Measurements from ENCODE around the gene CD302.

The CD302 gene

DNA sequence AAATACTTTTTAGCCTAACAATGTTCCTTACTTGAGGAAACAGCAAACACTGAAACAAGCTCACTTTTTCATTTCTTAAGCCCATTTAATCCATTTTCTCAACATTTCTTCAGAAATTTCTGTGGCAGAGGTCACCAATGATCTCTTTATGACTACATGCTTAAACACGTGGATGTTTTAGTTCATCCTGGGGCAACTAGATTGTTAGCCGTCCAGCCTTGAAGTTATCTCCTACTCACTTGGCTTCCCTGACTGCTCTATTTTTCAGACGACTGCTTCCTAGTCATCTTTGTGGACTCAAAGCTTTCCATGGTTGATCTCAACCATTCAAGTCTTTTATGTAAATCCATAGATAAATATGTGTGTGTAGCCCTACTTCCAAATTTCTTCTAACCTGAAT is 24.1 kb downstream of the CD302 start:
- Histone ChIP-seq H3K4me3 (replicated peaks; ENCODE audit: low read depth, low read length) (no peak overlapping the region), H3K27me3 (replicated peaks; ENCODE audit: control insufficient read depth, insufficient read depth, low read length) (no peaks in the 10 kb centered on the region), H3K36me3 (ENCODE audit: control insufficient read depth, insufficient read depth, low read length) (no peaks in the 10 kb centered on the region; the same call in 1 of the 2 replicates)
- DNase-seq (ENCODE audit: extremely low read depth, insufficient read length) = no peak
- TF ChIP-seq, protein P1, sequence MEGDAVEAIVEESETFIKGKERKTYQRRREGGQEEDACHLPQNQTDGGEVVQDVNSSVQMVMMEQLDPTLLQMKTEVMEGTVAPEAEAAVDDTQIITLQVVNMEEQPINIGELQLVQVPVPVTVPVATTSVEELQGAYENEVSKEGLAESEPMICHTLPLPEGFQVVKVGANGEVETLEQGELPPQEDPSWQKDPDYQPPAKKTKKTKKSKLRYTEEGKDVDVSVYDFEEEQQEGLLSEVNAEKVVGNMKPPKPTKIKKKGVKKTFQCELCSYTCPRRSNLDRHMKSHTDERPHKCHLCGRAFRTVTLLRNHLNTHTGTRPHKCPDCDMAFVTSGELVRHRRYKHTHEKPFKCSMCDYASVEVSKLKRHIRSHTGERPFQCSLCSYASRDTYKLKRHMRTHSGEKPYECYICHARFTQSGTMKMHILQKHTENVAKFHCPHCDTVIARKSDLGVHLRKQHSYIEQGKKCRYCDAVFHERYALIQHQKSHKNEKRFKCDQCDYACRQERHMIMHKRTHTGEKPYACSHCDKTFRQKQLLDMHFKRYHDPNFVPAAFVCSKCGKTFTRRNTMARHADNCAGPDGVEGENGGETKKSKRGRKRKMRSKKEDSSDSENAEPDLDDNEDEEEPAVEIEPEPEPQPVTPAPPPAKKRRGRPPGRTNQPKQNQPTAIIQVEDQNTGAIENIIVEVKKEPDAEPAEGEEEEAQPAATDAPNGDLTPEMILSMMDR (IDR thresholded peaks at IDR 0.05; ENCODE audit: insufficient read depth, low read length, poor library complexity, severe bottlenecking) = no peak

DNA sequence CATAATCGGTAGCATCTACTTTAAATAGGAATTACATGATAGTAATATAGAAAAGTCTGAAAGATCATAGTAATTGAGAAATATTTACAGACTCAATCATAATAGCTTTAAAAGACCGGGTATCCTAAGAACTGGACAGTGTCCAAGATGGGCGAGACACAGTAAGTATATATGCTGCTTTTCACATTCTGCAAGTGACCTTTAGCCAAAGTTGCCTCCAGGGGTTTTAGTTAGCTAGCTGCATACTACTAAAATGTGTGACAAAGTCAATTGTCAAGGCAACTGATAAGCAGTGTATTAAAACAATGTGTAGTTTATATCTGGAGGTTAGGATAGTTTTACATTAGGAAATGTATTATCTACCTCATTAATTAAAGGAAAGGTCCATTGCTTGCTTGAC is 24.6 kb downstream of the CD302 start:
- Histone ChIP-seq H3K4me3 (replicated peaks; ENCODE audit: low read depth, low read length) (no peak overlapping the region), H3K36me3 (ENCODE audit: control insufficient read depth, insufficient read depth, low read length) (no peaks in the 10 kb centered on the region; the same call in 1 of the 2 replicates), H3K27me3 (replicated peaks; ENCODE audit: control insufficient read depth, insufficient read depth, low read length) (no peaks in the 10 kb centered on the region)
- TF ChIP-seq, protein P1 (IDR thresholded peaks at IDR 0.05; ENCODE audit: insufficient read depth, low read length, poor library complexity, severe bottlenecking) = no peak
- DNase-seq (ENCODE audit: extremely low read depth, insufficient read length) = no peak

DNA sequence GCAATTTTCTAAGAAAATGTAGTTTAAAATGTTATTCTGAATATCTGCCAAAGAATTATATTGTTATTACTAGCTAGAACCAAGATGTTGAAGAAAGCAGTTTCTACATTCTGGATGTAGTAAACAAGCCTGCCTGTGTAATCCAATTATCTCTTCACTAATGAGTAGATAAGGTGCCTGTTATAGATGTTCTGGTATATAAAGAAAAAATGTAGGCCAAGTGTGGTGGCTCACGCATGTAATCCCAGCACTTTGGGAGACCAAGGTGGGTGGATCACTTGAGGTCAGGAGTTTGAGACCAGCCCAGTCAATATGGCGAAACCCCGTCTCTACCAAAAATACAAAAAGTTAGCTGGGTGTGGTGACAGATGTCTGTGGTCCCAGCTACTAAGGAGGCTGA is 28.9 kb downstream of the CD302 start:
- no peaks in the 10 kb centered on the region for H3K27me3 ChIP-seq (replicated peaks; ENCODE audit: control insufficient read depth, insufficient read depth, low read length)
- no peak for DNase-seq (ENCODE audit: extremely low read depth, insufficient read length)
- TF ChIP-seq, protein P1 (IDR thresholded peaks at IDR 0.05; ENCODE audit: insufficient read depth, low read length, poor library complexity, severe bottlenecking) = no peak
- H3K36me3 ChIP-seq (ENCODE audit: control insufficient read depth, insufficient read depth, low read length) = no peaks in the 10 kb centered on the region; the same call in 1 of the 2 replicates
- no peak overlapping the region for H3K4me3 ChIP-seq (replicated peaks; ENCODE audit: low read depth, low read length)

DNA sequence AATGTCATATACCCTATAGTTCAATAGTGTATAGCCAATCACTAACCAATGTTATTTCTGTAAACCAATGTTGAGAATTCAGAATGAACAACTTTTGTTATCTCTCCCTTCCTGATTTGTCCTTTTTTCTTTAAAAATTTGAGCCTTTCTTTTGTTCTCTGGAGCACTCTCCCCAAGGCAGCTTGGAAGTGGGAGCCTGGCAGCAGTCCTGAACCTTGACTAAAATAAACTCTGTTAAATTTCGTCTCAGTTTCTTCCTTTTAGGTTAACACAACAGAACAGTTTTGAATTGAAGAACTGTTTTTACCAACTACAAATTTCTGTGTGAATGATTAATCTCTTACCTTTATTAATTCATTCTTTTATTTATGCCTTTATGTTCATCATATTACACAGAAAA is 35.9 kb downstream of the CD302 start:
- no peak overlapping the region for H3K4me3 ChIP-seq (replicated peaks; ENCODE audit: low read depth, low read length)
- TF ChIP-seq, protein P1 (IDR thresholded peaks at IDR 0.05; ENCODE audit: insufficient read depth, low read length, poor library complexity, severe bottlenecking) = no peak
- no peak for DNase-seq (ENCODE audit: extremely low read depth, insufficient read length)
- peaks cover 5% of the 10 kb centered on the region for H3K36me3 ChIP-seq (ENCODE audit: control insufficient read depth, insufficient read depth, low read length)
- H3K27me3 ChIP-seq (replicated peaks; ENCODE audit: control insufficient read depth, insufficient read depth, low read length) = no peaks in the 10 kb centered on the region

DNA sequence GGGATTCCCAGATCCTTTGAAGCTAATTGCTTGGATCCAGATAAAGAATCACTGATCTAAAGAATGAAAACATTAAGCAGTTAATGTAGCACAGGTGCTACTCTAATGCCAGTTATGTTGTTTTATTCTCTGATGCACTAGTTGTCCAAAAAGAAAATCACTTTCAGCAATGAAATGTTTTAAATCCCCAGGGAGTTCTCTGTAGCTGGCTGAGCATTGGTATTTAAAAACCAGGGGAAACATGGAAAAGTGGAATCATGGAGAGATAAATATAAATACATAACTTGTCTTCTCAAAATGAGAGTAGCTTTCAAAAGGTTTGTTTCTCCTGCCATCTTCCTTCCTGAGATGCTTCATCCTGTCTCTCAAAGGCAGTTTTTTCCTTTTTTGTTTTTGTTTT is 37.7 kb downstream of the CD302 start:
- DNase-seq (ENCODE audit: extremely low read depth, insufficient read length) = no peak
- TF ChIP-seq, protein P1 (IDR thresholded peaks at IDR 0.05; ENCODE audit: insufficient read depth, low read length, poor library complexity, severe bottlenecking) = no peak
- H3K4me3 ChIP-seq (replicated peaks; ENCODE audit: low read depth, low read length) = no peak overlapping the region
- H3K36me3 ChIP-seq (ENCODE audit: control insufficient read depth, insufficient read depth, low read length) = peaks cover 9% of the 10 kb centered on the region
- H3K27me3 ChIP-seq (replicated peaks; ENCODE audit: control insufficient read depth, insufficient read depth, low read length) = no peaks in the 10 kb centered on the region

DNA sequence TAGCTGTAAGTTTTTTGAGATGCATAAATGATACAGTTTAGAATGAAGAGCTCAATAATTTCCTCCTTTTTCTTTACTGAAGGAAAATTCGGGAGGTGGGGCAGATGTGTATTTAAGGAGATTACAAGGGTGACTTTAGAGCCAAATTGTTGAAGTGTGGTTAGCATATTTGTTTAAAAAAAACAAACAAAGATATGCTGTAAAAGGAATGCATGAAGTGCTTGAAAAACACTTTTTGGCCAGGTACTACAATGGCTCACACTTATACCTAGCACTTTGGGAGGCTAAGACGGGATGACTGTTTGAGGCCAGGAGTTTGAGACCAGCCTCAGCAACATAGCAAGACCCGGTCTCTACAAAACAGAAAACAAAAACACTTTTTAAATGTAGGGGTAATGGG is 38.4 kb downstream of the CD302 start:
- no peak overlapping the region for H3K4me3 ChIP-seq (replicated peaks; ENCODE audit: low read depth, low read length)
- H3K27me3 ChIP-seq (replicated peaks; ENCODE audit: control insufficient read depth, insufficient read depth, low read length) = no peaks in the 10 kb centered on the region
- DNase-seq (ENCODE audit: extremely low read depth, insufficient read length) = no peak
- peaks cover 11% of the 10 kb centered on the region for H3K36me3 ChIP-seq (ENCODE audit: control insufficient read depth, insufficient read depth, low read length)
- TF ChIP-seq, protein P1 (IDR thresholded peaks at IDR 0.05; ENCODE audit: insufficient read depth, low read length, poor library complexity, severe bottlenecking) = no peak
